H1 (cell line): ENCODE results near the gene ARHGAP10. TPM values are rescaled to one million over a fixed set of nuclear protein-coding genes. Genes with fewer than 3 reads are reported as not detected.

ENCODE experiments used
- CTCF ChIA-PET: fragments of 300-600 bp; sonication (Branson Sonifier 250); formaldehyde crosslinking; loops from one replicate; lab custom pipeline; 2021; ENCODE audit not compliant: partially characterized antibody; lab: Charles Lee
- POLR2A ChIA-PET: fragments of 300-600 bp; sonication (Branson Sonifier 250); formaldehyde crosslinking; loops from one replicate; lab custom pipeline; 2021; ENCODE audit warnings: inconsistent platforms; ENCODE audit not compliant: partially characterized antibody; lab: Charles Lee
- DNase-seq, 2 experiments: peaks; one replicate each; pipeline versions ENCODE4 v3.0.0 to v3.0.0-alpha.2; 2010 to 2022; ENCODE audit warnings: low spot score in 2 of 2, low read depth in 1 of 2, mixed read lengths in 1 of 2
- FAIRE-seq: peaks from 2 replicates; lab custom pipeline; 2011; peaks lifted over from hg19 to GRCh38; lab: Jason Lieb, UNC
- H2AFZ ChIP-seq: 2 replicates; pipeline ENCODE4 v1.8.1; 2012; ENCODE audit warnings: low read length, inconsistent platforms
- H2AK5ac ChIP-seq: 2 replicates; pipeline ENCODE4 v1.6.1; 2013; ENCODE audit warnings: low read depth, low read length
- H2BK120ac ChIP-seq: replicated peaks from 2 replicates; pipeline ENCODE3; 2013; ENCODE audit warnings: low read depth, low read length, inconsistent platforms
- H2BK12ac ChIP-seq: 2 replicates; pipeline ENCODE4 v1.6.1; 2013; ENCODE audit warnings: low read depth, low read length
- H2BK15ac ChIP-seq: 2 replicates; pipeline ENCODE4 v1.6.1; 2013; ENCODE audit warnings: low read length
- H2BK20ac ChIP-seq: 2 replicates; pipeline ENCODE4 v1.6.1; 2013; ENCODE audit warnings: low read length
- H2BK5ac ChIP-seq: 2 replicates; pipeline ENCODE4 v1.6.1; 2013; ENCODE audit warnings: low read depth, low read length
- H3K14ac ChIP-seq: 2 replicates; pipeline ENCODE4 v1.6.1; 2013; ENCODE audit warnings: inconsistent platforms; ENCODE audit not compliant: insufficient read length
- H3K18ac ChIP-seq: 2 replicates; pipeline ENCODE4 v1.6.1; 2013; ENCODE audit warnings: low read length; ENCODE audit errors: extremely low read depth
- H3K23ac ChIP-seq: 2 replicates; pipeline ENCODE4 v1.6.1; 2013; ENCODE audit warnings: inconsistent platforms; ENCODE audit not compliant: insufficient read length
- H3K23me2 ChIP-seq: 2 replicates; pipeline ENCODE4 v1.6.1; 2013; ENCODE audit warnings: low read depth, low read length
- H3K27ac ChIP-seq: 2 replicates; pipeline ENCODE4 v1.6.1; 2011; ENCODE audit warnings: low read depth, low read length, inconsistent platforms
- H3K27me3 ChIP-seq, 4 experiments: replicated peaks in 1 of 4; 1 replicate in 1 of 4; 2 replicates in 3 of 4; pipeline versions ENCODE4 v1.6.1 to v1.8.1; 2011 to 2013; ENCODE audit warnings: low read length in 3 of 4, mild to moderate bottlenecking in 3 of 4, inconsistent platforms in 2 of 4, mixed read lengths in 2 of 4, moderate library complexity in 1 of 4; ENCODE audit not compliant: control insufficient read depth in 3 of 4, insufficient read depth in 3 of 4; ENCODE audit errors: extremely low read depth in 1 of 4
- H3K36me3 ChIP-seq, 4 experiments: 2 replicates each; pipeline versions ENCODE4 v1.6.1 to v1.8.1; 2011 to 2013; ENCODE audit warnings: mild to moderate bottlenecking in 4 of 4, low read length in 3 of 4, moderate library complexity in 2 of 4, control low read depth in 1 of 4, inconsistent platforms in 1 of 4; ENCODE audit not compliant: insufficient read depth in 4 of 4, control insufficient read depth in 2 of 4
- H3K4ac ChIP-seq: replicated peaks from 2 replicates; pipeline ENCODE3; 2013; ENCODE audit warnings: low read length, low read depth, mixed read lengths, inconsistent platforms; ENCODE audit not compliant: insufficient read length
- H3K4me1 ChIP-seq, 4 experiments: replicated peaks in 1 of 4; 1 replicate in 1 of 4; 2 replicates in 3 of 4; pipeline versions ENCODE4 v1.6.1 to v1.8.1; 2011 to 2013; ENCODE audit warnings: low read length in 3 of 4, inconsistent platforms in 2 of 4, mixed read lengths in 1 of 4; ENCODE audit not compliant: insufficient read depth in 4 of 4, control insufficient read depth in 3 of 4
- H3K4me2 ChIP-seq, 2 experiments: 2 replicates each; pipeline versions ENCODE4 v1.6.1 to v1.8.1; 2011 to 2013; ENCODE audit warnings: low read depth in 2 of 2, low read length in 2 of 2, control low read depth in 1 of 2, inconsistent platforms in 1 of 2, mild to moderate bottlenecking in 1 of 2; ENCODE audit not compliant: insufficient read depth in 1 of 2
- H3K4me3 ChIP-seq, 4 experiments: fragments of 200-600, 300-600 bp in 1 of 4; sonication (generic), shearing (Covaris generic), sonication (Bioruptor Twin) in 1 of 4; 2 replicates each; pipeline versions ENCODE4 v1.5.1 to v1.8.1; 2011 to 2016; ENCODE audit warnings: low read length in 4 of 4, low read depth in 3 of 4, control low read depth in 2 of 4, inconsistent platforms in 2 of 4, mild to moderate bottlenecking in 2 of 4, mixed read lengths in 1 of 4, moderate library complexity in 1 of 4; ENCODE audit not compliant: insufficient read depth in 2 of 4; ENCODE audit errors: extremely low read depth in 1 of 4
- H3K56ac ChIP-seq: replicated peaks from 2 replicates; pipeline ENCODE3; 2013; ENCODE audit warnings: low read depth, mild to moderate bottlenecking, mixed read lengths, low read length, inconsistent platforms; ENCODE audit not compliant: insufficient read length
- H3K79me1 ChIP-seq: 2 replicates; pipeline ENCODE4 v1.6.1; 2013; ENCODE audit warnings: low read depth, low read length, control low read depth
- H3K79me2 ChIP-seq, 2 experiments: 2 replicates each; pipeline versions ENCODE4 v1.6.1 to v1.8.1; 2012 to 2013; ENCODE audit warnings: low read length in 2 of 2, mild to moderate bottlenecking in 2 of 2, inconsistent platforms in 1 of 2; ENCODE audit not compliant: insufficient read depth in 2 of 2, control insufficient read depth in 1 of 2
- H3K9ac ChIP-seq, 4 experiments: replicated peaks in 1 of 4; 1 replicate in 1 of 4; 2 replicates in 3 of 4; pipeline versions ENCODE4 v1.6.1 to v1.8.1; 2011 to 2013; ENCODE audit warnings: low read depth in 3 of 4, low read length in 3 of 4, control low read depth in 2 of 4, mild to moderate bottlenecking in 2 of 4, moderate library complexity in 2 of 4, inconsistent platforms in 1 of 4; ENCODE audit errors: extremely low read depth in 1 of 4
- H3K9me3 ChIP-seq, 2 experiments: 2 replicates each; pipeline versions ENCODE4 v1.6.1 to v1.8.1; 2012 to 2013; ENCODE audit warnings: mild to moderate bottlenecking in 2 of 2, moderate library complexity in 2 of 2, control low read depth in 1 of 2, inconsistent platforms in 1 of 2, low read depth in 1 of 2, low read length in 1 of 2, mixed read lengths in 1 of 2; ENCODE audit not compliant: insufficient read depth in 2 of 2
- H4K20me1 ChIP-seq, 2 experiments: replicated peaks in 1 of 2; 2 replicates each; pipeline versions ENCODE3 to v1.8.1; 2011 to 2013; ENCODE audit warnings: inconsistent platforms in 2 of 2, low read length in 2 of 2, mild to moderate bottlenecking in 1 of 2; ENCODE audit not compliant: insufficient read depth in 2 of 2, control insufficient read depth in 1 of 2
- H4K5ac ChIP-seq: 2 replicates; pipeline ENCODE4 v1.6.1; 2013; ENCODE audit warnings: low read length, low read depth, mixed read lengths, inconsistent platforms; ENCODE audit not compliant: insufficient read length
- H4K8ac ChIP-seq: 2 replicates; pipeline ENCODE4 v1.8.0; 2013; ENCODE audit warnings: mild to moderate bottlenecking, moderate library complexity, low read length, inconsistent platforms; ENCODE audit not compliant: insufficient read depth; ENCODE audit errors: extremely low read depth
- H4K91ac ChIP-seq: replicated peaks from 2 replicates; pipeline ENCODE3; 2013; ENCODE audit warnings: low read length, mixed read lengths, inconsistent platforms; ENCODE audit not compliant: insufficient read length
- CBX8 ChIP-seq: fragments of 300-800, 300-1000 bp; sonication (generic); IDR thresholded peaks from 2 replicates; pipeline ENCODE4 v1.7.1; 2016; ENCODE audit warnings: low read depth, low read length, borderline replicate concordance
- CHD1 ChIP-seq: IDR thresholded peaks from 2 replicates; pipeline ENCODE4 v1.6.1; 2012; ENCODE audit warnings: low read depth, low read length, improper control_type of control experiment
- CREB1 ChIP-seq: IDR thresholded peaks from 2 replicates; pipeline ENCODE4 v1.6.1; 2012; ENCODE audit warnings: inconsistent platforms
- CTBP2 ChIP-seq: IDR thresholded peaks from 2 replicates; pipeline ENCODE4 v1.7.0; 2011; ENCODE audit warnings: borderline replicate concordance, mild to moderate bottlenecking, moderate library complexity, mixed read lengths, low read length; ENCODE audit not compliant: insufficient read depth, insufficient read length
- SIRT6 ChIP-seq: IDR thresholded peaks from one replicate; pipeline ENCODE4 v1.7.1; 2012; ENCODE audit warnings: low read length, inconsistent platforms
- TCF12 ChIP-seq: IDR thresholded peaks from 2 replicates; pipeline ENCODE4 v1.6.1; 2011; ENCODE audit warnings: low read depth, mild to moderate bottlenecking, low read length
- TEAD4 ChIP-seq: IDR thresholded peaks from 2 replicates; pipeline ENCODE4 v1.6.1; 2012; ENCODE audit warnings: low read depth, low read length, inconsistent platforms, mixed read lengths
- USF2 ChIP-seq: IDR thresholded peaks from 2 replicates; pipeline ENCODE4 v1.6.1; 2011; ENCODE audit warnings: low read length, improper control_type of control experiment
- WGBS, 2 experiments: shearing (Covaris generic) in 1 of 2; methylation state at CpG; one replicate each; pipeline versions ENCODE4 v1.1.6 to v1.1.7; 2013 to 2015; ENCODE audit warnings: low lambda C conversion rate in 2 of 2, mixed read lengths in 2 of 2, inconsistent platforms in 1 of 2, low coverage in 1 of 2, missing lambda C conversion rate in 1 of 2; ENCODE audit not compliant: insufficient replicate concordance in 2 of 2, insufficient coverage in 1 of 2, insufficient read length in 1 of 2; ENCODE audit errors: extremely low coverage in 1 of 2, missing lambda C conversion rate in 1 of 2; 5-methylcytosine and 5-hydroxymethylcytosine counted together
- polyA plus RNA-seq, 7 experiments: library from polyadenylated mRNA; depleted of rRNA in 3 of 7; stranded (reverse) in 5 of 7; unstranded in 2 of 7; fragments of >200 nt in 5 of 7; fragments of 200-250 nt in 2 of 7; gene quantifications; 1 replicate in 5 of 7; 2 replicates in 1 of 7; 4 replicates in 1 of 7; pipeline versions ENCODE4 v1.2.1 to v1.2.3, GENCODE V29; 2011 to 2013; ENCODE audit warnings: missing spikeins in 2 of 7, mixed read lengths in 2 of 7
- total RNA-seq: library from RNA; stranded (reverse); fragmentation: NEBNext Ultra II Directional; extraction: Animal tissue kit (Norgen Biotek cat#: 25700); gene quantifications from 2 replicates; pipeline ENCODE4 v1.2.1, GENCODE V29; 2021

ARHGAP10 gene
- total and polyA plus RNA-seq, 2 of the 8 experiments (the other 6 are each of a cell fraction or from before 2014, with no cell fraction given), result 3.7 to 6.1 TPM

- H3K4me2 ChIP-seq, result no peak overlapping the region
- no peak for DNase-seq
- no peaks in the 10 kb centered on the region for H3K79me1 ChIP-seq
- no peak for FAIRE-seq
- ChIA-PET CTCF (interaction anchor here (1.6 kb wide), 1 partner anchor 13 kb away, joined by 5 read pairs; no protein-coding TSS in a partner anchor), POLR2A (no interaction called here)
- H4K91ac ChIP-seq, result no peak overlapping the region
- no peak overlapping the region for H4K8ac ChIP-seq
- H3K56ac ChIP-seq, result no peak overlapping the region
- H3K23me2 ChIP-seq, result no peaks in the 10 kb centered on the region
- no peaks in the 10 kb centered on the region for H4K20me1 ChIP-seq
- no peak overlapping the region for H3K14ac ChIP-seq
- H3K4me1 ChIP-seq, result no peaks in the 10 kb centered on the region
- no peak overlapping the region for H2AK5ac ChIP-seq
- no peak overlapping the region for H3K27ac ChIP-seq
- H3K9me3 ChIP-seq, result no peaks in the 10 kb centered on the region
- H3K9ac ChIP-seq, result no peak overlapping the region
- H2BK12ac ChIP-seq, result no peak overlapping the region
- H2BK20ac ChIP-seq, result no peak overlapping the region
- no peak overlapping the region for H3K23ac ChIP-seq
- no peaks in the 10 kb centered on the region for H3K36me3 ChIP-seq
- H2BK15ac ChIP-seq, result no peak overlapping the region
- no peak overlapping the region for H4K5ac ChIP-seq
- no peak overlapping the region for H2AFZ ChIP-seq
- H3K4ac ChIP-seq, result no peak overlapping the region
- H2BK5ac ChIP-seq, result no peak overlapping the region
- no peaks in the 10 kb centered on the region for H3K27me3 ChIP-seq
- no peak overlapping the region for H3K18ac ChIP-seq
- H3K4me3 ChIP-seq, result no peak overlapping the region
- no peaks in the 10 kb centered on the region for H3K79me2 ChIP-seq
- 93% methylated on average over 7 of the region's 7 CpGs; no CpG with 5 or more reads in 1 of the 2 experiments for WGBS, 2 experiments
- no peak overlapping the region for H2BK120ac ChIP-seq
- no peak for TF ChIP-seq CHD1
- TF ChIP-seq CTBP2, result no peak
- no peak for TF ChIP-seq SIRT6
- TF ChIP-seq USF2, result no peak
- no peak for TF ChIP-seq TEAD4
- TF ChIP-seq CBX8, result no peak
- no peak for TF ChIP-seq CREB1
- TF ChIP-seq TCF12, result no peak
Measured at GRCh38 chr4:148103597-148104355, 371.9 kb downstream of the ARHGAP10 start.
